Inferior parietal cortex (tissue), 1 donor: ENCODE measurements around the gene NPC1.
"Not testable (repeated sequence)": the region's sequence is repeated elsewhere in the genome, so short reads cannot be mapped to it uniquely, and the experiment has no call there.

Source experiments
- DNase-seq: peaks from one replicate; pipeline ENCODE4 v3.0.0-alpha.2; 2016; ENCODE audit errors: extremely low spot score

Gene NPC1

GRCh38 chr18:23609390-23610023, 23.2 kb upstream of the NPC1 start:
- DNase-seq, result no peak

GRCh38 chr18:23608211-23608610, 21.9 kb upstream of the NPC1 start:
- DNase-seq, result no peak

- DNase-seq, result no peak
Measured at GRCh38 chr18:23605941-23606340, 19.6 kb upstream of the NPC1 start.

DNA sequence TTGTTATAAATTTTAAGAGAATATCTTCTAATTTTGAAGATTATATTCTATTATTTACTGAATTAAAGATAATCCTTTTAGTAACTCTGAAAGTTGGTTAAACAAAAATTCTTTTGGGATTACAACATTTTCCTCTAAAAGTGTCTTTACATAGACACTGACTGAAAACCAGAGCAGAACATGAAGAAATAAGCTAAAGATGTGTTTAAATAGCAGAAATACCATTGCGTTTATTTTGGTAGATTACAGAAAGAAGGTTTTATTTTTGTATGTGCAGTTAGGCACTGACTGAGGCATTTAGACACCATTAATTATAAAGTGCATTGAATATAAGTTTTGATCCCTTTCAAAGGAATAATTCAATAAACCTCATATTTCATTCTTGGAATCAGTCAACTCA, 13.5 kb upstream of the NPC1 start:
- DNase-seq, result no peak

- DNase-seq, result no peak
Measured at GRCh38 chr18:23596183-23596582, 9.9 kb upstream of the NPC1 start.

GRCh38 chr18:23595591-23595990, 9.3 kb upstream of the NPC1 start:
- DNase-seq, result no peak

DNA sequence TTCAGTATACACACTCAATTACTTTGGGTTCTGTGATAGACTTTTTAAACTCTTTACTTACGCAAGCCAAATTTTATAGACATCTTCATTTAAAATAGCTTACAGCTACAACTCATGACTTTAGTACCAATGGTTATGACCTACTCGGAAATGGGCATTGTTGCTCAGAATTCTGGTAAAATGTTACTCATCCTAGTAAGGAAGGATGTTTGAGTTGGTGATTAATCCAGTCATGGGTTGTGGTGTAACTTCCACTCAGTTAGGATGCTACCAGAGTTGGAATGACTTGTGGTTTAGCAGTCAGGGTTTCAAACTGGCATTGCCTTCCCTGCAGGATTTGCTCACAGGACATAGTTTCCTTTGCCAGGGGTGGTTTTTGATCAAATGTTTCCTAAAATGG, 7.4 kb upstream of the NPC1 start:
- no peak for DNase-seq

- DNase-seq, result no peak
Measured at GRCh38 chr18:23592911-23593310, 6.6 kb upstream of the NPC1 start.

GRCh38 chr18:23591011-23591410, 4.7 kb upstream of the NPC1 start:
- DNase-seq, result no peak

DNA sequence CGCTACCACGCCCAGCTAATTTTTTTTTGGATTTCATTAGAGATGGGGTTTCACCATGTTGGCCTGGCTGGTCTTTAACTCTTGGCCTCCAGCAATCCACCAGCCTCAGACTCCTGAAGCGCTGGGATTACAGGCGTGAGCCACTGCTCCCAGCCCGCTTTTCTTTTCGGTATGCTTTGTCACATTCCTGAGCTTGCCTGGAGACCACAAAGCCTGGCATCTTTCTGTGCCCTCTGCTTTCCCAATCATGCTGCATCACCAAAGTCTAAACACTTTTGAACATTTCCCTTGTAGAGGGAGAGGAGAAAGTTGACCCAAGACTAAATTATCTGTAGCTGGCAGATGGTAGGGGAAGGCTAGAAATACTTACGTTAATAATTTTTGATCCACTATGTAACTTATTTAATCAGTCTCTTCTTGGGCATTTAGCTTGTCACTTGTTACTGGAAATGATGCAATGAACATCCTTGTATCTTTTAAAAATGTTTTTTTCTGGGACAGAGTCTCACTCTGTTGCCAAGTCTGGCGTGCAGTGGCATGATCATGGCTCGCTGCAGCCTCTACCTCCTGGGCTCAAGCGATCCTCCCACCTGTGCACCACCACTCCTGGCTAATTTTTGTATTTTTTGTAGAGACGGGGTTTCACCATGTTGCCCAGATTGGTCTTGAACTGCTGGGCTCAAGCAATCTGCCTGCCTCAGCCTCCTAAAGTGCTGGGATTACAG, 2.7 kb upstream of the NPC1 start:
- no peak for DNase-seq

DNA sequence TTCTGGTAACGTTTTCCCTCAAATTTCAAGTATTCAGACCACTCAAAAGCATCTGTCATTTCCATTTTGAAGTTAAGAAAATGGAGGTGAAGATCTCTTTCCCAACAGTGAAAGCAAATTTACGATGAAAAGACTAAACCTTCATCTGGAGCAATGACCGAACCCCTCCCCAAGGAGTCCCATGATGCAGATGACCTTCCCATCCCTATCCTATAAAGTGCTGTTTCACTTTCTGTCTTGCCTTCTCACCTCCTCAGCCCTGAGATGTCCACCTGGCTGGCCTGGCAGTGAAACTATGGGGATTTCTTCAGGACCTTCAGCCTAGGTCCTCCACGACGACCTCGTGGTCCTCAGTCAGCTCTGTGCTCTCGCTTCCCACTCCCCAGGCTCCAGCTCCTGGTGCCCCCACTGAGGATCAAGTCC, 925 bp upstream of the NPC1 start:
- DNase-seq, result no peak

DNA sequence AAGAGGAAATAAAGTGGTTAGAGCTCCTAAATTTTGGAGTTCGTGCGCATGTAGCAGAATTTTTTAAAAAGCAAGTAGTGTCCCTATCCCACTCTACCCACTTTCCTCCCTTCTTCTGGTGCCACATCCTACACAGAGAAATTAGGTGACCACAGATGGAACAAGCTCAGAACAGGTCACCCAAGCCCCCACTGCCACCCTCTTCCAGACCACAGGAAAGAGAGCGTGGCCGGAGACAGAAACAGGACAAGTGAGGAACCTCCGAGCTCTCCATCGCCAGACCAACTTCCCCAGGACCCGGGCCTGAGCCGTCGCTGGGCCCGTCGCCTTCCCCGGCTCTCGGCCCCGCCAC, 433 bp downstream of the NPC1 start:
- DNase-seq, result no peak

GRCh38 chr18:23585007-23585871, 1.1 kb downstream of the NPC1 start:
- DNase-seq, result peak; percentile 29

GRCh38 chr18:23584019-23584983, 2.0 kb downstream of the NPC1 start:
- DNase-seq, result peak; percentile 47

DNA sequence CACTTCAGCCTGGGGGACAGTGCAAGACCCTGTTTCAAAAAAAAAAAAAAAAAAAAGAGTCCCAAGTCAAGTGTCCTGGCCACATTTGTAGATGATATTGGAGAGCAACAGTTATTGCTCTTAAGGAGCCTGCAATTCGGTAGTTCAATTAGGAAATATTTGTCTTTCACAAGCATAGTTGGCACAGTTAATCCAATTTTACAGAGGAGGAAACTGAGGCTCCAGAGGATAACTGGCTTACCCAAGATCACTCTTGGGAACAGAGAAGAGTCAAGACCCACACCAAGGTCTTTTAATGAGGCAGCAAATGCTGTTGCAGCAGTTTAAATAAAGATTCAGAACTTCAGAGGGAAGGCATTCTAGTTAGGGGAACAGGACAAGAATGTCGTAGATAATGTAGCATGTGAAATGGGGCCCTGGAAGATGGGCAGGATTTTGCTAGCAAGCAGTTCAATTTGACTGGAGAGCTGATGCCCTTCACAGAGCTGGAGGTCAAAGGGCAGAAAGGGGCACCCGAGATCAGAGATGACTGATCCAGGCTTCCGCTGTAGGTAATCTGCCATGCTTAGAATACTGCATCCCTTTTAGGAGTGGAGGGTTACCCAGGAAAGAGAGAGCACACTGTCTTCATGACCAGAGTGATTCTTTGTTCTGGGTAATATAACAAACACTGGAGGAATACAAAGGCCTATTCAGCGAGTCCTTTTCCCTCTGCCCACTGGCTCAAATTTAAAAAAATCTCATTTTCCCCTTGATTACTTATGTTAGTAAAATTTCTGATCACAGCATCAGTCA, 3.0 kb downstream of the NPC1 start:
- DNase-seq, result peak; percentile 80

- no peak for DNase-seq
Measured at GRCh38 chr18:23580677-23581367, 5.5 kb downstream of the NPC1 start.

GRCh38 chr18:23578891-23579653, 7.2 kb downstream of the NPC1 start:
- no peak for DNase-seq

DNA sequence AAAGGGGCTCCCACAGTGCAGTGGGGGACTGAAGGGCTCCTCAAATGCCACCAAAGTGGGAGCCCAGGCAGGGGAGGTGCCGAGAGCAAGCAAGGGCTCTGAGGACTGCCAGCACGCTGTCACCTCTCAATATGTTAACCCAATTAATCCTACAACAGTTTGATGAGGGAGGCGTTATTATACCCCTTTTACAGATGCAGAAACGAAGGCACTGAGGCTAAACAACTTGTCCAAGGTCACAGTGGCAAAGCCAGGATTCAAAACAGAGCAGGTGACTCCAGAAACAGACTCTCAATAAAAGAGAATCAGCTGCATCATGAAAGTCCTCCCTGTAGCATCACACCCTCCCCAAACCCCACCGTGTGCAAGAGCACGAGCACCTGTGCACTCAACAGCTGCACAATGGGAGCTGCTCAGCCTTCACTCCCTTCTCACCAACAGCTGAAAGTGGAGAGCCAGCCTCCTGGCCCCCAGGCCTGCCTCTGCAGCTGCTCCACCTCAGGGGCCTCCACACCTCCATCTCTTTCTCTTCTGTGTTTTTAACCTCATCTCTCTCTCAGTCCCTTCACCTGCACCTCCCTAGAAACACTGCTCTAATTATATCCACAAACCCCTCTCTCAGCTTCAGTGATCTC, 8.1 kb downstream of the NPC1 start:
- DNase-seq, result no peak

DNA sequence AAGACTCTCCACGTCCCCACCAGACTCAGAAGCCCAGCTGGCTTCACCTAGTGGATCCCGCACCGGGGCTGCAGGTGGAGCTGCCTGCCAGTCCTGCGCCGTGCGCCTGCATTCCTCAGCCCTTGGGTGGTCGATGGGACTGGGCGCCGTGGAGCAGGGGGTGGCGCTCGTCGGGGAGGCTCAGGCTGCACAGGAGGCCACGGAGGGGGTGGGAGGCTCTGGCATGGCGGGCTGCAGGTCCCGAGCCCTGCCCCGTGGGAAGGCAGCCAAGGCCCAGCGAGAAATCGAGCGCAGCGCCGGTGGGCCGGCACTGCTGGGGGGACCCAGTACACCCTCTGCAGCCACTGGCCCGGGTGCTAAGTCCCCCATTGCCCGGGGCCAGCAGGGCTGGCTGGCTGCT, 8.8 kb downstream of the NPC1 start:
- DNase-seq, result not testable (repeated sequence)
